PC-9 (cell line): ENCODE data around the gene SLC45A3. TPM values are rescaled to one million over a fixed set of nuclear protein-coding genes. Genes with fewer than 3 reads are reported as not detected.
"Not testable (repeated sequence)": the region's sequence is repeated elsewhere in the genome, so short reads cannot be mapped to it uniquely, and the experiment has no call there.

Source experiments
- BruUV-seq: library from RNA; stranded (reverse); fragments of 400-500 nt; replicated peaks from 2 replicates; lab custom pipeline; 2021; lab: Mats Ljungman, UMichigan
- CTCF ChIA-PET: fragments of 300-600 bp; sonication (Branson Sonifier 250); formaldehyde crosslinking; loops from one replicate; lab custom pipeline; 2022; ENCODE audit warnings: antibody characterized with exemption; lab: Charles Lee
- POLR2A ChIA-PET: fragments of 300-600 bp; sonication (Branson Sonifier 250); formaldehyde crosslinking; loops from one replicate; lab custom pipeline; 2022; ENCODE audit warnings: antibody characterized with exemption; ENCODE audit not compliant: unreplicated experiment; lab: Charles Lee
- DNase-seq, 2 experiments: peaks; one replicate each; pipeline versions ENCODE4 v3.0.0 to v3.0.0-alpha.2; 2015 to 2022; ENCODE audit warnings: mixed read lengths in 1 of 2
- H2AFZ ChIP-seq: fragments of 200-600 bp; sonication (generic); 2 replicates; pipeline ENCODE4 v1.8.1; 2017; ENCODE audit warnings: antibody characterized with exemption
- H3F3A ChIP-seq: fragments of 200-600 bp; sonication (generic); 2 replicates; pipeline ENCODE4 v1.8.1; 2017; ENCODE audit warnings: antibody characterized with exemption, mild to moderate bottlenecking, low read depth; ENCODE audit not compliant: insufficient read depth
- H3K27ac ChIP-seq: fragments of 200-600 bp; sonication (generic); 2 replicates; pipeline ENCODE4 v1.6.1; 2016; ENCODE audit warnings: mixed run types
- H3K27me3 ChIP-seq: fragments of 200-600 bp; sonication (generic); 2 replicates; pipeline ENCODE4 v1.6.1; 2016; ENCODE audit warnings: low read depth, mixed run types; ENCODE audit not compliant: insufficient read depth
- H3K36me3 ChIP-seq: fragments of 200-600 bp; sonication (generic); 2 replicates; pipeline ENCODE4 v1.6.1; 2016; ENCODE audit warnings: low read depth, mixed run types
- H3K4me1 ChIP-seq: fragments of 200-600 bp; sonication (generic); replicated peaks from 2 replicates; pipeline ENCODE4 v1.6.1; 2016; ENCODE audit warnings: mixed run types; ENCODE audit not compliant: insufficient read depth
- H3K4me2 ChIP-seq: fragments of 200-600 bp; sonication (generic); 2 replicates; pipeline ENCODE4 v1.6.1; 2017; ENCODE audit warnings: mixed run types
- H3K4me3 ChIP-seq: fragments of 200-600 bp; sonication (generic); 2 replicates; pipeline ENCODE4 v1.6.1; 2016; ENCODE audit warnings: mixed run types
- H3K79me2 ChIP-seq: fragments of 200-600 bp; sonication (generic); 2 replicates; pipeline ENCODE4 v1.6.1; 2017; ENCODE audit warnings: low read depth, mixed run types
- H3K9me2 ChIP-seq: fragments of 200-600 bp; sonication (generic); 2 replicates; pipeline ENCODE4 v1.8.1; 2017; ENCODE audit warnings: mild to moderate bottlenecking; ENCODE audit not compliant: insufficient read depth
- H3K9me3 ChIP-seq: fragments of 200-600 bp; sonication (generic); 2 replicates; pipeline ENCODE4 v1.8.1; 2016; ENCODE audit warnings: low read depth; ENCODE audit not compliant: insufficient read depth
- H4K20me1 ChIP-seq: fragments of 200-600 bp; sonication (generic); 2 replicates; pipeline ENCODE4 v1.8.1; 2017; ENCODE audit not compliant: insufficient read depth
- EZH2 ChIP-seq: fragments of 200-600 bp; sonication (generic); IDR thresholded peaks from 2 replicates; pipeline ENCODE4 v1.8.0; 2017; ENCODE audit warnings: antibody characterized with exemption, low read depth
- intact Hi-C: fragments of 100-400 bp; cut with micrococcal nuclease; formaldehyde crosslinking; loops from one replicate; pipeline ENCODE4 v1.10.0; 2022; ENCODE audit not compliant: unreplicated experiment
- total RNA-seq: library from RNA; stranded (reverse); gene quantifications from 2 replicates; pipeline ENCODE4 v1.2.3, GENCODE V29; 2021
- TF ChIP-seq, protein P1 (sequence below): fragments of 200-600 bp; sonication (generic); conservative IDR thresholded peaks from 2 replicates; pipeline ENCODE4 v1.6.1; 2017; ENCODE audit warnings: mixed run types, antibody characterized with exemption, mild to moderate bottlenecking, moderate library complexity

SLC45A3 gene
- total RNA-seq, 1 experiment from 2014 or later: 19.9 TPM

GRCh38 chr1:205636732-205637131, 43.6 kb downstream of the SLC45A3 start:
- Histone ChIP-seq H3F3A (peaks cover 29% of the 10 kb centered on the region), H3K27me3 (no peaks in the 10 kb centered on the region), H3K27ac (no peak overlapping the region), H2AFZ (no peak overlapping the region), H3K4me3 (no peak overlapping the region), H4K20me1 (no peaks in the 10 kb centered on the region), H3K4me1 (peaks cover 12% of the 10 kb centered on the region), H3K9me2 (no peaks in the 10 kb centered on the region), H3K36me3 (no peaks in the 10 kb centered on the region), H3K9me3 (no peaks in the 10 kb centered on the region), H3K79me2 (no peaks in the 10 kb centered on the region), H3K4me2 (no peak overlapping the region)
- no TSS peak for BruUV-seq
- POLR2A ChIA-PET: interaction anchor here (0.7 kb wide), 1 partner anchor 290 kb away, joined by 13 read pairs; no protein-coding TSS in a partner anchor
- CTCF ChIA-PET: no interaction called here
- intact Hi-C loops: no loop called here
- TF ChIP-seq EZH2: no peak
- TF ChIP-seq, protein P1, sequence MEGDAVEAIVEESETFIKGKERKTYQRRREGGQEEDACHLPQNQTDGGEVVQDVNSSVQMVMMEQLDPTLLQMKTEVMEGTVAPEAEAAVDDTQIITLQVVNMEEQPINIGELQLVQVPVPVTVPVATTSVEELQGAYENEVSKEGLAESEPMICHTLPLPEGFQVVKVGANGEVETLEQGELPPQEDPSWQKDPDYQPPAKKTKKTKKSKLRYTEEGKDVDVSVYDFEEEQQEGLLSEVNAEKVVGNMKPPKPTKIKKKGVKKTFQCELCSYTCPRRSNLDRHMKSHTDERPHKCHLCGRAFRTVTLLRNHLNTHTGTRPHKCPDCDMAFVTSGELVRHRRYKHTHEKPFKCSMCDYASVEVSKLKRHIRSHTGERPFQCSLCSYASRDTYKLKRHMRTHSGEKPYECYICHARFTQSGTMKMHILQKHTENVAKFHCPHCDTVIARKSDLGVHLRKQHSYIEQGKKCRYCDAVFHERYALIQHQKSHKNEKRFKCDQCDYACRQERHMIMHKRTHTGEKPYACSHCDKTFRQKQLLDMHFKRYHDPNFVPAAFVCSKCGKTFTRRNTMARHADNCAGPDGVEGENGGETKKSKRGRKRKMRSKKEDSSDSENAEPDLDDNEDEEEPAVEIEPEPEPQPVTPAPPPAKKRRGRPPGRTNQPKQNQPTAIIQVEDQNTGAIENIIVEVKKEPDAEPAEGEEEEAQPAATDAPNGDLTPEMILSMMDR: no peak
- DNase-seq: no peak

- DNase-seq, intact Hi-C loops, H3K27ac ChIP-seq, H3K4me3 ChIP-seq, H3K9me2 ChIP-seq, H3K79me2 ChIP-seq, H3K27me3 ChIP-seq, CTCF ChIA-PET, BruUV-seq, H3K9me3 ChIP-seq, H4K20me1 ChIP-seq, H3K36me3 ChIP-seq, H2AFZ ChIP-seq, H3K4me2 ChIP-seq: not testable (repeated sequence)
- peaks cover 12% of the 10 kb centered on the region for H3K4me1 ChIP-seq
- POLR2A ChIA-PET: interaction anchor here (0.6 to 0.7 kb wide), 5 partner anchors 93 to 295 kb away, joined by 4 to 14 read pairs (median 10); no protein-coding TSS in a partner anchor
- peaks cover 30% of the 10 kb centered on the region for H3F3A ChIP-seq
Measured at GRCh38 chr1:205636138-205636530, 44.2 kb downstream of the SLC45A3 start.

DNA sequence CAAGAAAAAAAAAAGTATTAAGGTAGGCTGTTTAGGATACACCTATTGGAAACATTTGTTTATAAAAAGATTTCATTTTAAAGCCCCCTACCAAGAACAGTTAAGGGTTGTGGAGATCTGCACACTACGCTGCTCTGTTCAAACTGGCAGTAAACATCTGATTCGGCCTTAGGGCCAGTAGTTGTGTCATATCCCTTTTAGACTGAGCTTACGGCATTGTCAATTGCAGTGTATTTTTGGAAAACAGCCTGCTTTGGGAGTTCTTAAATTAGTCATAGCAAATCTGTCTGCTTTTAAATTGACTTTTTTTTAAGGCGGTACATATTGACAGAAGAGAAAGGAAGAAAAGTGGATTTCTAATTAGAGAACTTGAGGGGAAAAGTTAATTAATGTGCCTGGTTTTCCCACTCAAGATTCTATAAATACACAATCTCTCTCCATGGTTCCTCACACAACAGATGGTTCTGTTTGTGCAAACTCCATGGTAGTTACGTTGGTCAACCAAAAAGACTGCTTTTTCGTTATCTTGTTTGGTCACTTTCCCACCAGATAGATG, 46.8 kb downstream of the SLC45A3 start:
- peaks cover 10% of the 10 kb centered on the region; the same call in 1 of the 2 replicates for H4K20me1 ChIP-seq
- H3K4me3 ChIP-seq: no peak overlapping the region
- CTCF ChIA-PET: no interaction called here
- H3K9me3 ChIP-seq: no peaks in the 10 kb centered on the region
- H2AFZ ChIP-seq: no peak overlapping the region
- H3K27me3 ChIP-seq: no peaks in the 10 kb centered on the region
- H3F3A ChIP-seq: peaks cover 43% of the 10 kb centered on the region
- intact Hi-C loops: no loop called here
- no peak overlapping the region for H3K4me2 ChIP-seq
- peaks cover 22% of the 10 kb centered on the region for H3K4me1 ChIP-seq
- H3K9me2 ChIP-seq: no peaks in the 10 kb centered on the region
- TF ChIP-seq, protein P1: no peak
- no peak for TF ChIP-seq EZH2
- H3K79me2 ChIP-seq: peaks cover 24% of the 10 kb centered on the region
- no peaks in the 10 kb centered on the region for H3K36me3 ChIP-seq
- DNase-seq: no peak
- H3K27ac ChIP-seq: no peak overlapping the region
- POLR2A ChIA-PET: interaction anchor here (0.7 kb wide), 1 partner anchor 196 kb away, joined by 3 read pairs; no protein-coding TSS in a partner anchor
- BruUV-seq: no TSS peak
